ENCODE measurements around the gene PRRG3. TPM values are rescaled to one million over a fixed set of nuclear protein-coding genes. Genes with fewer than 3 reads are reported as not detected.

The PRRG3 gene
- total and polyA plus RNA-seq, 2 of the 4 experiments (the other 2 are of a cell fraction): not detected

DNA sequence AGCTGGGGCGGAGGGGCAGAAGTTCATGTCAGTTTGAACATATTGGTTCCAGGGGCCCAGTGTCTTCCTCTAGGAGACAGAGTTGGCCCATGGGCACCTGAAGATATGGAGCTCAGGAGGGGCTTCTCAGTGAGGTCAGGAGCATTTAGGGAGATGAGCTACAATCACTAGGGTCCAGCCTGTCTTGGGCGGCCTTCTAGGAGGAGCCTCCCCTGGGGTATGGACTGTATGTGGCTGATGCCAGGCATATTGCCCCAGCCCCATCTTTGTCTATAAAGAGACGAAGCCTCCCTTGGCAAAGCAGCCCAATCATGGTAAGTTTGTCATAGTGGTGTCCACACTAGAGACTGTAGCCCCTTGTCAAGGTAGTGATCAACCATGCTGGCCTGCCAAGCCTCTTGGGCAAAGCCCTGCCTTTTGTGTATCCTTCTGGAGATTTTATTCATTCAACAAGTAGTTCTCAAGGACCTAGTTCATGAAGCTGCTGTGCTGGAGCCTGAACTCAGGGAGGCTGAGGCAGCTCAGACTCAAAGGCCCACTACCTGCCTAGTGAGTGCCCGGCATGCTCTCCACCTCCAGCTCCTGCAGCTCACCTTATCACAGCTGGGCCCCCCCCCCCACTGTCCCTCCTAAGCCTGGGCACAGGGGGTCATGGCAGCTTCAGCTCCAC is 33.9 kb downstream of the PRRG3 start:
- ATAC-seq (ENCODE audit: low read depth) (no peak), DNase-seq (no peak)
- ChIA-PET POLR2A (ENCODE audit: unreplicated experiment) (no interaction called here), CTCF (no interaction called here)
- Histone ChIP-seq H3K9me1 (ENCODE audit: insufficient read depth, low read length) (no peaks in the 10 kb centered on the region), H3K4me1 (ENCODE audit: control insufficient read depth, insufficient read depth, low read length) (no peaks in the 10 kb centered on the region), H4K5ac (ENCODE audit: low read depth, low read length) (no peak overlapping the region), H3K18ac (ENCODE audit: low read depth, low read length) (no peak overlapping the region), H3K27me3 (ENCODE audit: control insufficient read depth, insufficient read depth, low read length) (no peaks in the 10 kb centered on the region), H3K79me1 (ENCODE audit: low read depth in 1 of 2, low read length in 2 of 2) (no peaks in the 10 kb centered on the region), H2AFZ (replicated peaks; ENCODE audit: low read length, poor library complexity) (peak overlapping the region; percentile 8), H4K8ac (ENCODE audit: low read depth in 2 of 2, low read length in 2 of 2) (no peak overlapping the region), H3K4me3 (ENCODE audit: insufficient read depth, low read depth, low read length) (no peak overlapping the region), H3K36me3 (ENCODE audit: control insufficient read depth, insufficient read depth, low read length) (no peaks in the 10 kb centered on the region), H3K4ac (ENCODE audit: low read depth, low read length) (no peak overlapping the region), H4K20me1 (ENCODE audit: insufficient read depth, low read length) (no peaks in the 10 kb centered on the region), H3K9ac (ENCODE audit: low read depth, low read length) (no peak overlapping the region), H3K56ac (ENCODE audit: extremely low read depth, insufficient read depth, low read length) (no peak overlapping the region), H2BK15ac (ENCODE audit: low read depth, low read length) (no peak overlapping the region), H3K4me2 (ENCODE audit: low read depth, low read length) (no peak overlapping the region), H2BK20ac (ENCODE audit: low read depth, low read length) (no peak overlapping the region), H3K9me3 (ENCODE audit: control insufficient read depth, insufficient read depth, low read length) (no peaks in the 10 kb centered on the region), H2BK120ac (ENCODE audit: low read depth, low read length) (no peak overlapping the region), H3K14ac (replicated peaks; ENCODE audit: low read depth, low read length) (no peak overlapping the region), H4K91ac (ENCODE audit: insufficient read depth, low read depth, low read length) (no peak overlapping the region), H3K23ac (ENCODE audit: low read depth, low read length) (no peak overlapping the region), H2AK5ac (ENCODE audit: low read depth, low read length) (no peak overlapping the region), H3K27ac (ENCODE audit: insufficient read depth, low read length) (no peak overlapping the region), H2AK9ac (replicated peaks; ENCODE audit: low read depth, low read length, poor library complexity) (no peak overlapping the region), H2BK5ac (ENCODE audit: low read depth, low read length, poor library complexity, severe bottlenecking) (no peak overlapping the region)
- dilution Hi-C loops (cut with HindIII; ENCODE audit: low sequenced_read_pairs, unreplicated experiment) (no loop called here), intact Hi-C loops (cut with micrococcal nuclease) (no loop called here), in situ Hi-C loops (cut with MboI; ENCODE audit: low sequenced_read_pairs) (no loop called here)
- no TSS peak for BruUV-seq (replicated peaks)
- 0% methylated on average over 1 of the region's 4 CpGs; no CpG with 5 or more reads in 1 of the 2 experiments for WGBS, 2 experiments (ENCODE audit: extremely low coverage in 2 of 2, insufficient read length in 1 of 2)
- TF ChIP-seq MAZ (IDR thresholded peaks at IDR 0.05; ENCODE audit: borderline replicate concordance, low read depth, low read length) (no peak), RFX5 (IDR thresholded peaks at IDR 0.05; ENCODE audit: low read depth, low read length) (no peak), CHD1 (IDR thresholded peaks at IDR 0.05; ENCODE audit: low read depth, low read length) (no peak), MXI1 (IDR thresholded peaks at IDR 0.05; ENCODE audit: borderline replicate concordance, low read depth, low read length) (no peak), FOS (IDR thresholded peaks at IDR 0.05; ENCODE audit: low read depth, low read length) (no peak), CEBPB (IDR thresholded peaks at IDR 0.05; ENCODE audit: low read depth, low read length) (no peak), RAD21 (IDR thresholded peaks at IDR 0.05; ENCODE audit: low read length) (no peak), POLR2A (IDR thresholded peaks at IDR 0.05; ENCODE audit: low read depth, low read length) (no peak), USF2 (IDR thresholded peaks at IDR 0.05; ENCODE audit: low read depth, low read length) (no peak), SMC3 (IDR thresholded peaks at IDR 0.05; ENCODE audit: low read depth, low read length) (no peak), RCOR1 (IDR thresholded peaks at IDR 0.05; ENCODE audit: insufficient replicate concordance, low read length) (no peak), MAFK (IDR thresholded peaks at IDR 0.05; ENCODE audit: low read depth, low read length) (no peak)
- TF ChIP-seq, protein P1, sequence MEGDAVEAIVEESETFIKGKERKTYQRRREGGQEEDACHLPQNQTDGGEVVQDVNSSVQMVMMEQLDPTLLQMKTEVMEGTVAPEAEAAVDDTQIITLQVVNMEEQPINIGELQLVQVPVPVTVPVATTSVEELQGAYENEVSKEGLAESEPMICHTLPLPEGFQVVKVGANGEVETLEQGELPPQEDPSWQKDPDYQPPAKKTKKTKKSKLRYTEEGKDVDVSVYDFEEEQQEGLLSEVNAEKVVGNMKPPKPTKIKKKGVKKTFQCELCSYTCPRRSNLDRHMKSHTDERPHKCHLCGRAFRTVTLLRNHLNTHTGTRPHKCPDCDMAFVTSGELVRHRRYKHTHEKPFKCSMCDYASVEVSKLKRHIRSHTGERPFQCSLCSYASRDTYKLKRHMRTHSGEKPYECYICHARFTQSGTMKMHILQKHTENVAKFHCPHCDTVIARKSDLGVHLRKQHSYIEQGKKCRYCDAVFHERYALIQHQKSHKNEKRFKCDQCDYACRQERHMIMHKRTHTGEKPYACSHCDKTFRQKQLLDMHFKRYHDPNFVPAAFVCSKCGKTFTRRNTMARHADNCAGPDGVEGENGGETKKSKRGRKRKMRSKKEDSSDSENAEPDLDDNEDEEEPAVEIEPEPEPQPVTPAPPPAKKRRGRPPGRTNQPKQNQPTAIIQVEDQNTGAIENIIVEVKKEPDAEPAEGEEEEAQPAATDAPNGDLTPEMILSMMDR (conservative IDR thresholded peaks at IDR 0.05; ENCODE audit: low read depth, low read length): no peak
- TF ChIP-seq, protein P2, sequence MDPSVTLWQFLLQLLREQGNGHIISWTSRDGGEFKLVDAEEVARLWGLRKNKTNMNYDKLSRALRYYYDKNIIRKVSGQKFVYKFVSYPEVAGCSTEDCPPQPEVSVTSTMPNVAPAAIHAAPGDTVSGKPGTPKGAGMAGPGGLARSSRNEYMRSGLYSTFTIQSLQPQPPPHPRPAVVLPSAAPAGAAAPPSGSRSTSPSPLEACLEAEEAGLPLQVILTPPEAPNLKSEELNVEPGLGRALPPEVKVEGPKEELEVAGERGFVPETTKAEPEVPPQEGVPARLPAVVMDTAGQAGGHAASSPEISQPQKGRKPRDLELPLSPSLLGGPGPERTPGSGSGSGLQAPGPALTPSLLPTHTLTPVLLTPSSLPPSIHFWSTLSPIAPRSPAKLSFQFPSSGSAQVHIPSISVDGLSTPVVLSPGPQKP (IDR thresholded peaks at IDR 0.05; ENCODE audit: borderline replicate concordance, low read depth, low read length): no peak
